H4 (cell line): Measurements from ENCODE around the gene POU2AF1. TPM values are rescaled to one million over a fixed set of nuclear protein-coding genes. Genes with fewer than 3 reads are reported as not detected.

Source experiments
- DNase-seq: peaks from one replicate; pipeline ENCODE4 v3.0.0-alpha.2; 2015; ENCODE audit warnings: low spot score
- total RNA-seq: library from RNA; depleted of rRNA; stranded (reverse); fragments of >200 nt; shearing (Covaris generic); gene quantifications from 2 replicates; pipeline ENCODE4 v1.2.3, GENCODE V29; 2014; rRNA removed

POU2AF1 gene
- total RNA-seq, 1 experiment from 2014 or later = not detected

- no peak for DNase-seq
Observed at GRCh38 chr11:111319296-111319695, 59.8 kb downstream of the POU2AF1 start.

GRCh38 chr11:111312076-111312475, 67.0 kb downstream of the POU2AF1 start:
- no peak for DNase-seq

GRCh38 chr11:111310723-111311122, 68.4 kb downstream of the POU2AF1 start:
- DNase-seq = no peak

GRCh38 chr11:111310088-111310487, 69.0 kb downstream of the POU2AF1 start:
- no peak for DNase-seq

GRCh38 chr11:111309215-111309915, 69.7 kb downstream of the POU2AF1 start:
- DNase-seq = no peak

- DNase-seq = no peak
Observed at GRCh38 chr11:111308140-111308539, 70.9 kb downstream of the POU2AF1 start.

- no peak for DNase-seq
Observed at GRCh38 chr11:111307472-111308108, 71.5 kb downstream of the POU2AF1 start.

- DNase-seq = no peak
Observed at GRCh38 chr11:111306321-111306720, 72.8 kb downstream of the POU2AF1 start.

GRCh38 chr11:111305876-111306275, 73.2 kb downstream of the POU2AF1 start:
- DNase-seq = no peak

GRCh38 chr11:111305162-111305802, 73.8 kb downstream of the POU2AF1 start:
- DNase-seq = no peak

GRCh38 chr11:111303461-111303860, 75.6 kb downstream of the POU2AF1 start:
- DNase-seq = no peak

- no peak for DNase-seq
Observed at GRCh38 chr11:111302298-111302697, 76.8 kb downstream of the POU2AF1 start.

Other genes starting within 250 kb of the POU2AF1 start
- not detected in 2 replicates for gene POU2AF2, start 133.6 kb downstream of the POU2AF1 start, total RNA-seq
- 2.3 TPM in 1 of 2 replicates, not detected in the other for gene POU2AF3, start 80.7 kb downstream of the POU2AF1 start, total RNA-seq
- gene BTG4, start 133.1 kb upstream of the POU2AF1 start, total RNA-seq = 0.15 TPM in 1 of 2 replicates, not detected in the other
- gene HOATZ, start 135.5 kb upstream of the POU2AF1 start, total RNA-seq = not detected in 2 replicates
- 28.8 and 34.3 TPM in 2 replicates for gene LAYN, start 161.4 kb upstream of the POU2AF1 start, total RNA-seq
- gene SIK2, start 223.2 kb upstream of the POU2AF1 start, total RNA-seq = 7.7 and 8.9 TPM in 2 replicates